HL-60/S4 treated with phorbol 12-myristate 13-acetate at 8.2 ng/mL for 4 days and 3 days (cell line): Measurements from ENCODE around the gene GABARAP.
"Not testable (repeated sequence)": the region's sequence is repeated elsewhere in the genome, so short reads cannot be mapped to it uniquely, and the experiment has no call there.

Experiments used
- in situ Hi-C: fragments of 300-500 bp; cut with MboI; formaldehyde crosslinking; loops from 2 replicates; pipeline ENCODE4 v1.15.0; 2022; ENCODE audit warnings: low sequenced_read_pairs

Gene GABARAP

DNA sequence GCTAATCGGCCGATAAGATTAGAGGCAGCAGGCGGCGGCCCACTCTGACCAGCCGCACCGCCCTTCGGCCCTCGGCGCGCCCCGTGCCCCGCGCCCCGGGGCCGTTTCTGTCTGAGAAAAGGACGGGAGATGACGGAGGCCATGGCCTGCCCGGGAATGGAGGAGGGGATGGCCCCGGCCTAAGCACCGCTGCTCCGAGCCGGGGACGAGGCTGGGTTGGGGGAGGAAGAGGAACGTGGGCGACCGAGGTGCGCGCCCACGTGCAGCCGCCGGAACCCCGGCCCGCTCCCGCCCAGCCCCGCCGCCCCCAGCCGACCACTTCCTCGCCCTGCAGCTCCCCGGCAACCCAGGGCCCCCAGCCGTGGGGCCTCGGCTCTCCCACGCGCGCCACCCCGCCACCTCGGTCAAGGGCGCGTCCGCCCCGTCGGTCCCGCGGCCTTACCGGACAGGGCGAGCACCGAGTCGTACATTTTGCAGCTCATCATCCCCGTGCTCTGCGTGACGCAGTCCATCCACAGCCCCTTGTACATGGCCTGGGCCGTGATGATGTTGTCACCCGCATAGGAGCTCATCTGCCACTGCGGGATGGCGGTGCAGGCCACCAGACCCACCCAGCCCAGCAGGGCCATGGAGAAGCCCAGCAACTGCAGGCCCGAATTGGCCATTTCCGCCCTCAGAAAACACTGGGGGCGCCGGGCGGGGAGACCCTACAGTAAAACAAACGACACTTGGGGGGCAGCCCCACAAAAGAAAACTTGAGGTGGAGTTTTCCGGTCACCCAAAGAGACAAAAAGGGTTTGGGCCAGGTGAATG lies 19.3 kb upstream of the GABARAP start:
- in situ Hi-C loops, result no loop called here

DNA sequence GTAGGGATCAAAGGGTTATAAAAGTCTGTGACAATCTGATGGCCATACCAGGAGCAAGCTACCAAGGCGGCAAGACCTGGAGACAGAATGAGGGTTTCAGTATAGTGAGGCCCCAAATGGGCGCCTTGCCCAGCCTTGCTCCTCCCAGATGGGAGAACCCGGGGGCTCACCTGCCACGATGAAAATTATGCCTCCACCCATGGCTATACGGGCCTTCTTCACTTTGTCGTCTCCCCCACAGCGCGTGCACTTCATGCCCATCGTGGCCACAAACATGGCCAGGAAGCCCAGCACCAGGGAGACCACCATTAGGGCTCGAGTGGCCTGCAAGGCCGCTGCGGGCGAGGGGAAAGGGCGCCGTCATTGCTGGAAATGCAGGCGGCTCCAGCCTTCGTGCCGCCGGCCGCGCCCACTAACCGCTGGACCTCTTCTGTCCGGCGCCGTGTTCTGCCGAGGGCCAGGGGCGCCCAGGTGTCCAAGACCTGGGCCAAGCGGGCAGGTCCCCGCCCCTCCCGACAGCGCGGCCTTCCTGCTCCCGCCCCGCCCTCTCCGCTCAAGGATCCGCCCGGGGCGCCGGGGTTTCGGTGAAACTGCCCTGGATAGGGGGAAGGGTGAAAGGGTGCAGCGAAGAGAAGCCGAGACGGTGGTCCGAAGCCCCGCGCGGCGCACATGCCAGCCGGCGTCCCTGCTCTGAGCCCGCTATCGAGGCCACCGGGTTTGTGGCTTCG lies 18.6 kb upstream of the GABARAP start:
- in situ Hi-C loops, result no loop called here

DNA sequence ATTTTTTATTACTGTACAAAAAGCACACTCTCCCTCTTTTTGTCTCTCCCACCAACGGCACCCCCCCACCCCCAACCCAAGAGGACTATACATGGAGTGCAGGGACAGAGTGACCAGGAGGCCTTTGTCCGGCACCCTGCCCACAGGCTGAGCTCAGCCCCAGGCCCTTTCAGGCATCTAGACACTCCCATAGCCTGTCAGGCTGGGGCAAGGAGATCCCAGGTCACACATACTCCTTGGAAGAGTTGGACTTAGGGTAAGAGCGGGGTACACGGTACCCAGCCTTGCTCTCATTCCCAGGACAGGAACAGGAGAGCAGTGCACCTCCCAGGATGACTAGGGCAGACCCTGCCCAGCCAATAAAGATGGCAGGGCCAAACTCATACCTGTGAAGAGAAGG lies 17.9 kb upstream of the GABARAP start:
- in situ Hi-C loops, result no loop called here

DNA sequence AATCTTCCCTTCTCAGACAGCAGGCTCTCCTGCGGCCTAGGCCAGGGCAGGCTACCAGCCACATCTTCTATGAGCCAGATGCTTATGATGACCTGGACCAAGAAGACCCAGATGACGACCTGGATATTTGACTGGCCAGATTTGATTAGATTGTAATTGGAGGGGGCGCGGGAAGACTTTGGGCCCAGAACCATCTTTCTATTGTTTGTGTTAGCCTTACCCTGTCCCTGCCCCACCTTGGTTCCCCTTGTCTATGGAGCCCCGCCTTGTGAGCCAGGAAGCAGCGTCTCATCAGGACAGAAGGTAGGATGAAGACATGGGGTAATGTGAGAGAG lies 17.3 kb upstream of the GABARAP start:
- in situ Hi-C loops, result no loop called here

DNA sequence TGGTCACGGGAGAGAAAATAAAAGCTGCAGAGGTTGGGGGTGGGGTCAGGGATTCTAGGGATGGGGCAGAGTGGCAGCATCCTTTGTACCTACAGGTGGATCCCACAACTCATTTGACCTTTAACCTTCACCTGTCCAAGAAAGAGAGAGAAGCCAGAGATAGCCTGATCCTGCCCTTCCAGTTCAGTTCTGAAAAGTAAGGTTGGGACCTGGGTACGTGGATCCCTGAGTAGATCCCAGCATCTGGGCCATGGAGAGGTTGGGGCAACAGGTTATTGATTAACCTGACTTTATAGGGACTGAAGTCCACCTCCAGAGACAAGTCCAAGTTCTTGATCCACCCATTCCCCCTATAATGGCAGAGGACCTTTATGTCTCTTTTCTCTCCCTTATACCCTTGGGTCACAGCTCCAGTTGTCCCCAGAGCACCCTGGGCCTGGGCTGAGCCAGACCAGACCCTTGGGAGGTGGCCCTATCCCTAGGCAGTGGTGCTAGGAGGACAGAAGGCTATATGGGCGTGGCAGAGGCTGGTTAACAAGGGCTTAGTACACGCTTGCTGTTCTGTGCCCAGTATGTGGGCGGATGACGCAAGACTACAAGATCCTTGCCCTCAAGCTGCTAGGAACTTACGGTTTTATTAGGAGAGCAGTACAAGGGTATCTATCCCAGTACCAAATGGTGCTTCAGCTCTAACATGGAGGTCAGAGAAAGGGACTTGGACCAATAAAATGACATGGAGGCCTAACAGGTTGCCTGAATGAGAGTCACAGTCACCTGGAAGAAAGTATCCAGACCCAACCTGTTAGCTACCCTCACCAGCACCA lies 16.7 kb upstream of the GABARAP start:
- in situ Hi-C loops, result no loop called here

DNA sequence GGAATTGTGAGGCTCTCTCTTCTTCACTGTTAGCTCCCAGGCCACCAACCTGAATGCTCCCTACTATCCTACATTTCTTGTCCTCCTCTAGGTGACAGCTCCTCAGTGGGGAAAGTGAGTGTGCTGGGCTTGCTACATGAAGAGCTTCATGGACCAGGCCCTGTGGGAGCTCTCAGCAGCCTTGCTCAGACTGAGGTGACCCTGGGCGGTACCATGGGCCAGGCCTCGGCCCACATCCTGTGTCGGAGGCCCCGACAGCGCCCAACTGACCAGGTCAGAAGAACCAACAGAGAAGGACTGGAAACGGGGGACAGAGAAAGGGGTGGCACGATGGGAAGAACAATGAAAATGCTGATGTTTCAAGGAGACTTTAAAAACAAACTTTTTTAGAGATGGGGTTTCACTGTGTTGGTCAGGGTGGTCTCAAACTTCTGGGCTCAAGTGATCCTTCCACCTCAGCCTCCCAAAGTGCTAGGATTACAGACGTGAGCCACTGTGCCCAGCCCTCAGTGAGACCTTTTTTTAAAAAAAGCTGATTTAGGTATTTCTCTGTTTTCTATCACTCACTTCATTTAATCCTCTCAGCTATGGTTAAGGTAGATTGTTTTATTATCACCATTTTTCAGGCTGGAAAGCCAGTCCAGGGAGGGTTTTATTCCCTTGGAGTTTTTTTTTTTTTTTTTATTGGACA lies 14.7 kb upstream of the GABARAP start:
- in situ Hi-C loops, result no loop called here

DNA sequence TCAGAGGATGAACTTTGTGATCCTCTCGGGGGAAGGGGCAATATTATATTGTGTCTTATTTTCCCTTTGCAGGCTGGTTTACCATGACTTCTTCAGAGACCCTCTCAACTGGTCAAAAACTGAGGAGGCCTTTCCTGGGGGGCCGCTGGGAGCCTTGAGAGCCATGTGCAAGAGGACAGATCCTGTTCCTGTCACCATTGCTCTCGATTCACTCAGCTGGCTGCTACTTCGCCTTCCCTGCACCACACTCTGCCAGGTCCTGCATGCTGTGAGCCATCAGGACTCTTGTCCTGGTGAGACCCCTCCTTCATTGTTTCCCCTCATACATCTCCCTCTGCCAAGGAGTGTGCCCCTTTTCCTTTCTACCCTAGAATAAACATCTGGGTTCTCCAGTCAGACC lies 12.3 kb upstream of the GABARAP start:
- in situ Hi-C loops, result no loop called here

DNA sequence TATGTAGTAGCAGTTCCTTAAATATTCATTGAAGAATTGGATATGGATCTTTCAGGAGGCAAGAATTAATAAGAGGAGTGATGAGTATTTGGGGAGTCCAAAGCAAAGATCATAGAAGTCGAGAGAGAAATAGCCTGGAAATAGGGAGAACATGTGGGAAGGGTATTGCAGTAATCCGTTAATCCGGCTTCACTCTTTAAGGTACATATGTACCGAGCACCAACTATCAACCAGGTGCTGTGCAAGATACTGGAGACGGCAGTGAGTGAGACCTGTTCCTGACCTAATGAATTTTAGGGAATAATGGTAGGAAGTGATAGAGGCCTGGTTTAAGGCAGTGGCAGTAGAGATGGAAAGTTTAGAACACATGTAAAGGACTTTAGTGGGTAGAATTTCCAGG lies 10.8 kb upstream of the GABARAP start:
- in situ Hi-C loops, result no loop called here

DNA sequence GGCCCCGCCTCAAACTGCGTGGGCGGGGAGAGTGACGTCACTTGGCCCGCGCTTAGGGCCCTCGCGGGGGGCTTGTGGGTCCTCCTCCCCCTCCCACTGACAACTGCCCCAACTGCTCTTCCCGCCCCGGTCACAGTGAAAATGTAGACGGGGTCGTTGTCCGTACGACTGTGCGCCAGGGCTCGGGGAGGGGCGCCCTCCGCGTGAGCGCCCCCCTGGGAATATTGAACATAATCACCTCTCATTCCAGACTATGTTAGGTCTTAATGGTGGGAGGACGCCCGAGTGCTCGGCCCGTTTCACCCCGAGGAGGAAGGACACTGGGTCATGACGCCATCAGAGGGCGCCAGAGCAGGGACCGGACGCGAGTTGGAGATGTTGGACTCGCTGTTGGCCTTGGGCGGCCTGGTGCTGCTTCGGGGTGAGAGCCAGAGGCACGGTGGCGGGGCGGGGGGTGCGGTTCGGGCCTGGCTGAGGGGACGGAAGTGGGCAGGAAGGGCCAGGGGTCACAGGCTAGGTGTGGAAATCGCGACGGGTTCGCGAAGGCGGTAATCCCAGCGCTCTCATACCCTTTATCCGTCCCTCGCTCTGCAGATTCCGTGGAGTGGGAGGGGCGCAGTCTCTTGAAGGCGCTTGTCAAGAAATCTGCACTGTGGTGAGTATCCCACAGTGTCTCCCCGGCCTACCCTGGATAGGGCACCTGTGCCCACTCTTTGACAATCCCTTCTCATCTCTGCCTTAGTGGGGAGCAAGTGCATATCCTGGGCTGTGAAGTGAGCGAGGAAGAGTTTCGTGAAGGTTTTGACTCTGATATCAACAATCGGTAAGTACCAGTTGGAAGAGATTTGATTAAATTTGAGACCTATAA lies 10.2 kb upstream of the GABARAP start, which contains the start of gene ELP5:
Gene ELP5 (plus strand): TSS at position 40 of the 868 bp plus-strand sequence. CDS start 336 bp downstream, at position 376.
- in situ Hi-C loops, result no loop called here

DNA sequence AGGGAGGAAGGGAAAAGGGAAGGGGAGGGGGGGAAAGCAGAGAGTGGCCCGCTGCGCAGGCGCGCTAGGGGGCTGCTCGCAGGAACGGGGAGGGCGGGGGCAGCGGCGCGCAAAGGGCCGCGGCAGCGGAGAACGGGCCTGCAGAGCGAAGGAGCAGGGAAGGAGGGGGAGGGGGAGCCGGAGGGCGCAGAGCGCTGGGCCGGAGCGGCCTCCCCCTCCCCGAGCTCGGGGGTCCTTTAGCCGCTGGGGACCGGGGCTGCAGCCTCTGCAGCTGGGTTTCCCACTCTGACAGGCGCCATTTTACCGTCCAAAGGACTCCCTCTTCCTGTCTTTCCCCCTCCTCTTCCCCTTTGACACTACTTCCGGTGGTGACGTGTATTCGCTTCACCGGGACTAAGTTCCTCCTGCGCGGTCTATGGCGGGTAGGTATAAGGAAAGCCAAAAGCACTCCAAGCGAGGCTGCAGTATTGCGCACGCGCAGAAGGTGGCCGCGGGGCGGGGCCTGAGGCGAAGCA lies 9.5 kb upstream of the GABARAP start, which contains the start of gene CTDNEP1:
Gene CTDNEP1 (minus strand): TSS at position 74 of the 515 bp plus-strand sequence. CDS start 438 bp downstream, outside the sequence.
- in situ Hi-C loops, result no loop called here

DNA sequence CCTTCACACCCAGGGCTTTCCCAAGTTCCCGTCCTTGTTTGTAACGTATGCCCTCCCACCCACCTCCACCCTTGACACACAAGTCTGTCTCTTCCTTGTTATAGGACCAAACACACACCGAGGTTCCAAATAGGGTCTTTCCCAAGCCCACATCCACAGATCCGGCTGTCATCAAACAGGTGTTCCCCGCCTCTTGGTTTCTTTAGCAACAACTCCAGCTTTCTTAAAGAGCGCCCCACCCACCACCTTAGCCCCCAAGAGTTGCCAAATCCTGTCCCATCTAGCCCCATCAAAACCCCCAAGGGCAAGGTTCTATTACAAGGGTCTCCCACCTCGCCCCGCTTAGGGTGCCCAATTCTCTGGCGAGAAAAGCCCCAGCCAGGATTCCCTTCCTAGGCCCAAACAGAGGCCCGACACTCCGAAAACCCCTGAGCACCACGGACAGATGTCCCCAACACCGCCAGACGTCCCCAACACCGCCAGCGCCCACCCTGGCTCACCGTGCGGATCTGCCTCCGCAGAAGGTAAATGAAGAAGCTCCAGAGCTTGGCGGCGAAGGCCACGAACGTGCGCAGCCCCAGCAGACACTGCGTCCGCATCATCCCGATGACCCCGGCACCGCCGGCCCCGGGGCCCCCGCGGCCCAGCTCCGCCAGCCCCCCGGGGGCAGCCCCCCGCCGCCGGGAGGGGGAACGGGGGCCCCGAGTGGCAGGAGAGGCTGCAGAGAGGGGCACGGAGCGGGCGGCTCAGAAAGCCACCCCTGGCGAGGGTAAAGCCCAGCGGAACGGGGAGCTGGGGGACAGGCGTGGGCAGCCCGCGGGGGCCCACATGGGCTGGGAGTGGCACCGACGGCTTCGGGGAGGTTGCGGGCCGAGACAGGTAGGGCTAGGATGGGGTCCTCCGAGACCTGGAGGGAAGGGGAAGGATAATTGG lies 8.7 kb upstream of the GABARAP start:
- in situ Hi-C loops, result no loop called here

DNA sequence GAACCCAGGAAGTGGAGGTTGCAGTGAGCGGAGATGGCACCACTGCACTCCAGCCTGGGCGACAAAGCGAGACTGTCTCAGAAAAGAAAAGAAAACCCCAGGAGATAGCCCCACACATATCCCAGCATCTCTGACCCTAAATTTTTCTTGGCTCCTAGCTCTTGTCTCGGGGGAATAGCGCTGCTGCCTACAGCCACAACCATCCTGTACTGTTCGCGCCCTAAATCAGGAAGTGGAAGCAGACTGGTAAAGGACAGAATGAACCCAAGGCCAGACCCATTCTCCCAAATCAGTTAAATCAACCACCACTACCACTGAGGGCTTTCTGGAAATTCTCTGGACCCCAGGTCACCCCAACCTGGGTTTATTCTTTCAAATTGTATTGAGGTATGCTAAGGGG lies 7.6 kb upstream of the GABARAP start:
- in situ Hi-C loops, result no loop called here

DNA sequence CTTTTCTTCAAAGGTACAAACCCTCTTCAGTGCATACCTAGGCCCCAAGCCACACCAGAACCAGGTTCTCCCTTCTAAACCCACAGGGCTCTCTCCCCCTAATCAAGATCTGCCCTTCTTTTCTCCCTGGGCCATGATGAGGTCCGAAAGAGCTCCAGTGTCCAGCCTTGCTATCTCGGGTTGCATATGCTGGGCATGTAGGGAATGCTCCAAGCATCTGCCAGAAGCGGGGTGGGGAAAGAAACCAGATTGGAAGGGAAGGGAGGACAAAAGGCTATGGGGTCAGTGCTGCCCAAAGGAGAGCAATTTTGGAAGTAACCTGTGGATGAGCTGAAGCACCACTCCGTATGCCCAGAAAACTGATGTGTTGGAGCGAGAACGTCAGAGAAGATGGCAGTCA lies 7.0 kb upstream of the GABARAP start:
- in situ Hi-C loops, result no loop called here

DNA sequence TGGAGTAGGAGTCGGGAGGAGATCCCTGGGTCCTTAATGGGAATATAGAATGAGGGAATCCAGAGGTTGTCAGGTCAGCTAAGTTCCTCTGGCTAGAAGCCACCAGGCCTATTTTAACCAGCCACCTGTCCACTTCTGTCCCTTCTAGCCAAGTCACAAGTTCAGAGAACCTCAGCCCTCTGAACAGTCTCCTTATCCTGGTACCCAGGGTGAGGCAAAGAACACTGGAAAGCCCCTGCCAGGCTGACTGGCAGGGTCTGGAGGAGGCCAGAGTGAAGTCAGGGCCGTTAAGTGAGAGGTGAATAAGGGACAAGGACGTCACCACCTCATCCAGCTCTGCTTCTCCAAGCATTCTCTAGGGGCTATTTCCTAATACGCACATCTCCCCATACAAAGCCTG lies 6.5 kb upstream of the GABARAP start:
- in situ Hi-C loops, result no loop called here

DNA sequence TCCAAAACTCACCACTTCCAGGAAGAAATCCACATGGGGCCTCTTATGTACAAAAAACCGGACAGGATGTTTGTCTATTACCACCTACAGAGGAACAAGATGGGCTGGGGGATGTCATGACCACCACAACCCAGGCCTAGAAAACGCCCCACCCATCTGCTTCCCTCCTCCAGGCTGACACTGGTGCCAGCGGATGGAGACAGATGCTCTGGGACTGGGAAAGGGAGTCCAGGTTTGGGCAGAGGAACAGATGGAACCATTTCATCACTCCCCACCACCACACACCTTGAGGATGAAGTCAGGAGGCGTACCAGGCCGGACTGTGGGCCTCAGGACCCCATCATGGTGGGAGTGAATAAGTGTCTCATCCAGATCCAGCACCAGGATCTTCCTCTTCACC lies 4.5 kb upstream of the GABARAP start:
- in situ Hi-C loops, result no loop called here

DNA sequence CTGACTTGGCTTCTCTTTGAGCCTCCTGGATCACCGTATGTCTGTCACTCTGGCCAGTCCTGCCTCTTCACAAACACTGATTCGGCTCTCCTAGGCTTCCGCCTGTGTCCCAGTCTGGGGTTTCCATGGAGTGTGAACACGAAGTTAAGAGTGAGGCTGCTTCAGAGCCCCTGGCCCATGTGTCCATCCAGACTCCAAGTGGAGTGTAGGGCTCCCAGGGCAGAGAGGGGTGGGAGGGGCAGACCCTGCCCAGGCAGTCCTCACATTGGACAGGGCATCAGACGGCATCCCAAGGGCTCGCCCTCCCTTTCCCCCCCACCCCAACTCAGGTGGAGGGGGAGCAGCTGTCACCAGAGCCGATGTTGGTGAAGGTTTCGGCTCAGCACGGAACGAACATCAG lies 1.6 kb upstream of the GABARAP start:
- in situ Hi-C loops, result not testable (repeated sequence)

DNA sequence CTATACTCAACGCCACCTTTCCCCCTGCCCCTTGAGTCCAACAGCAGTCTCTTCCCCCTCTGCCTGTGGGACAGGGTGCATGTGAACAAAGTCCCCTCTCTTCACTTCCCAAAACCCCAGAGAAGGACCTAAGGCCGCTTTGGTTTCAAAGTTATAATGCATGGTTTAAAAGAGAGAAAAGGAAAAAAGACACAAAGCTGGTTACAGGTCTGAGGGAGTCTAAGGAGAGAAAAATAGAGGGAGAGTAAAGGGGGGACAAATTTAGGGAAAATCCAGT lies 1.1 kb upstream of the GABARAP start:
- in situ Hi-C loops, result no loop called here

DNA sequence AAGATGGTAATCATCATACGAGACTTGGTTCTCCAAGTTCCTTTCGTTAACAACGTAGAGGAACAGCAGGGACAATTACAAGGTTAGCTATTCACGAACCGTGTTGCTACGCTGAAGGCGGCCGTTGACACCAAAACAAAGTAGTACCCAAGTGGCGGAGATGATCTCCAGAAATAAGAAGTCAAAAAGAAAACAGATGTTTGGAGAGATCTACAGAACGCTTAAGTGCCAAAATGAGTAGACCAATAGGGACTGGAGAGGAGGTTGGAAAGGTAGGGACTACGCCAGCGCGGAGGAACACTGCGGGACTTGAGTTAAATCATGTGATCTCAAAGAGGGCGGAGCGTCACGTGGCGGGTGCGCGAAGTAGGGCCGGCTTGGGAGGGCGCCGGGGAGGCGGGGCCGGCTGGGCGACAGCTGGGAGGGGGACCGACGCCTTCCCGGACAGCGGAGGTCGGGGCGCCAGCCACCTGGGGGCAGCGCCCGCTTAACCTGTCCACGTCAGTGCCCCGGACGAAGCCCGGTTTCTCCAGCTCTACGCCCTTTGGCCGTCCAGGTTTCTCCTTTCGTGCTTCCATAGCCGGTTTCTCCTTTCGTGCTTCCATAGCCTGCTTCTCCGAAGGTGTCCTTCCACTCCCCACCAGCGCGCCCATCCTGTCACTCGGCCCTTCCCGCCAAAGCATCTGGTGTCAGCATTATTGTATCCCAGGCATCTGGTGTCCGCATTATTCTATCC lies 636 bp upstream of the GABARAP start:
- in situ Hi-C loops, result no loop called here
